HG02970 (cell line): ENCODE results near the gene TGFBRAP1.

ENCODE experiments used
- ATAC-seq: cut with Tn5 transposase; IDR thresholded peaks from one replicate; pipeline ENCODE4 v1.9.1; 2021; ENCODE audit warnings: mild to moderate bottlenecking, moderate library complexity, moderate number of reproducible peaks; ENCODE audit not compliant: unreplicated experiment, low FRiP score

TGFBRAP1 gene

GRCh38 chr2:105329561-105330495 lies at the start of gene TGFBRAP1:
Gene TGFBRAP1, minus strand, starts transcription at chr2:105329735. Its CDS starts 21,434 bp downstream, at chr2:105308301.
- ATAC-seq: peak; percentile 80

GRCh38 chr2:105378921-105379383 lies 49.4 kb upstream of the TGFBRAP1 start:
- no peak for ATAC-seq

GRCh38 chr2:105378276-105378840 lies 48.8 kb upstream of the TGFBRAP1 start:
- ATAC-seq: no peak

- no peak for ATAC-seq
These were observed 48.3 kb upstream of the TGFBRAP1 start for GRCh38 chr2:105377871-105378270.

GRCh38 chr2:105376789-105377240 lies 47.3 kb upstream of the TGFBRAP1 start:
- no peak for ATAC-seq

- ATAC-seq: no peak
These were observed 46.5 kb upstream of the TGFBRAP1 start for GRCh38 chr2:105376010-105376409.

GRCh38 chr2:105375001-105375561 lies 45.5 kb upstream of the TGFBRAP1 start:
- ATAC-seq: no peak

GRCh38 chr2:105373895-105374401 lies 44.4 kb upstream of the TGFBRAP1 start:
- ATAC-seq: peak; percentile 52

- ATAC-seq: no peak
These were observed 43.8 kb upstream of the TGFBRAP1 start for GRCh38 chr2:105373344-105373781.

- no peak for ATAC-seq
These were observed 42.3 kb upstream of the TGFBRAP1 start for GRCh38 chr2:105371810-105372209.

- no peak for ATAC-seq
These were observed 41.6 kb upstream of the TGFBRAP1 start for GRCh38 chr2:105371156-105371555.

- ATAC-seq: peak; percentile 60
These were observed 40.5 kb upstream of the TGFBRAP1 start for GRCh38 chr2:105369777-105370690.

- no peak for ATAC-seq
These were observed 39.3 kb upstream of the TGFBRAP1 start for GRCh38 chr2:105368759-105369408.

GRCh38 chr2:105365206-105365605 lies 35.7 kb upstream of the TGFBRAP1 start:
- no peak for ATAC-seq

GRCh38 chr2:105364436-105365139 lies 35.1 kb upstream of the TGFBRAP1 start:
- no peak for ATAC-seq

- ATAC-seq: no peak
These were observed 33.5 kb upstream of the TGFBRAP1 start for GRCh38 chr2:105362862-105363591.

- ATAC-seq: no peak
These were observed 31.8 kb upstream of the TGFBRAP1 start for GRCh38 chr2:105361102-105361889.
